ENCODE results near the gene FCGR3A.
"Not testable (repeated sequence)": the region's sequence is repeated elsewhere in the genome, so short reads cannot be mapped to it uniquely, and the experiment has no call there.

DNA sequence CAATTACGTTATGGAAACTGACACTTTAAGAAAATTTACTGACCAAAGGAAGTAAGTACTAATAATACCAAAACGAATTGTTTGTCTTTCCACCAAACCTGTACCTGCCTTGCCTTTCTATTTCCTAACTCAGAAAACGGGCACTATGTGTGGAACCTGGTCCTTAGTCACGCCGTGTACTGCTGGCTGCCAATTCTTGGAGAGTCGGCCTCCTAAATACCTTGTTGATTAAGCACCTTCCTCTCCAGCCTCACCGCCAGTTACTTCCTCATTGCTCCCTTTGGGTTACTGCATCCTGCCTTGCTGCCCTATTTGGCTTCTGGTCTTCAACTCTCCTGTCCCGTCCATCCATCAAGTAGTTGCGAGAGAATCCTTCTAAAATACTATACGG, 9.1 kb downstream of the FCGR3A start:
- TF ChIP-seq, protein P1, sequence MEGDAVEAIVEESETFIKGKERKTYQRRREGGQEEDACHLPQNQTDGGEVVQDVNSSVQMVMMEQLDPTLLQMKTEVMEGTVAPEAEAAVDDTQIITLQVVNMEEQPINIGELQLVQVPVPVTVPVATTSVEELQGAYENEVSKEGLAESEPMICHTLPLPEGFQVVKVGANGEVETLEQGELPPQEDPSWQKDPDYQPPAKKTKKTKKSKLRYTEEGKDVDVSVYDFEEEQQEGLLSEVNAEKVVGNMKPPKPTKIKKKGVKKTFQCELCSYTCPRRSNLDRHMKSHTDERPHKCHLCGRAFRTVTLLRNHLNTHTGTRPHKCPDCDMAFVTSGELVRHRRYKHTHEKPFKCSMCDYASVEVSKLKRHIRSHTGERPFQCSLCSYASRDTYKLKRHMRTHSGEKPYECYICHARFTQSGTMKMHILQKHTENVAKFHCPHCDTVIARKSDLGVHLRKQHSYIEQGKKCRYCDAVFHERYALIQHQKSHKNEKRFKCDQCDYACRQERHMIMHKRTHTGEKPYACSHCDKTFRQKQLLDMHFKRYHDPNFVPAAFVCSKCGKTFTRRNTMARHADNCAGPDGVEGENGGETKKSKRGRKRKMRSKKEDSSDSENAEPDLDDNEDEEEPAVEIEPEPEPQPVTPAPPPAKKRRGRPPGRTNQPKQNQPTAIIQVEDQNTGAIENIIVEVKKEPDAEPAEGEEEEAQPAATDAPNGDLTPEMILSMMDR (IDR thresholded peaks at IDR 0.05) = not testable (repeated sequence)
- TF ChIP-seq POLR2A (IDR thresholded peaks at IDR 0.05) = not testable (repeated sequence)

Data from adrenal gland (tissue), 5 donors.